ENCODE measurements around the gene APH1B. TPM values are rescaled to one million over a fixed set of nuclear protein-coding genes. Genes with fewer than 3 reads are reported as not detected.

APH1B gene
- polyA plus RNA-seq, 1 experiment = 12.6 TPM

GRCh38 chr15:63251701-63252100 is 25.7 kb upstream of the APH1B start:
- DNase-seq (ENCODE audit: low read depth) = no peak
- Histone ChIP-seq H3K27me3 (ENCODE audit: control insufficient read depth, insufficient read depth, low read length) (no peaks in the 10 kb centered on the region), H3K4me3 (ENCODE audit: low read depth, low read length) (no peak overlapping the region), H3K36me3 (ENCODE audit: control insufficient read depth, insufficient read depth, low read length) (no peaks in the 10 kb centered on the region)
- ChIA-PET POLR2A (no interaction called here), CTCF (no interaction called here)
- no peak for TF ChIP-seq CTCF (IDR thresholded peaks at IDR 0.05; ENCODE audit: insufficient read depth, low read depth, low read length)

GRCh38 chr15:63252292-63252691 is 25.1 kb upstream of the APH1B start:
- CTCF ChIA-PET = no interaction called here

GRCh38 chr15:63254991-63255390 is 22.4 kb upstream of the APH1B start:
- POLR2A ChIA-PET = no interaction called here
- TF ChIP-seq CTCF (IDR thresholded peaks at IDR 0.05; ENCODE audit: insufficient read depth, low read depth, low read length) = no peak
- no peak overlapping the region for H3K4me3 ChIP-seq (ENCODE audit: low read depth, low read length)
- no peaks in the 10 kb centered on the region for H3K27me3 ChIP-seq (ENCODE audit: control insufficient read depth, insufficient read depth, low read length)
- H3K36me3 ChIP-seq (ENCODE audit: control insufficient read depth, insufficient read depth, low read length) = no peaks in the 10 kb centered on the region
- no peak for DNase-seq (ENCODE audit: low read depth)
- CTCF ChIA-PET = no interaction called here

More at GRCh38 chr15:63252292-63252691, 25.1 kb upstream of the APH1B start:
- Histone ChIP-seq H3K4me3 (ENCODE audit: low read depth, low read length) (no peak overlapping the region), H3K27me3 (ENCODE audit: control insufficient read depth, insufficient read depth, low read length) (no peaks in the 10 kb centered on the region), H3K36me3 (ENCODE audit: control insufficient read depth, insufficient read depth, low read length) (no peaks in the 10 kb centered on the region)
- TF ChIP-seq CTCF (IDR thresholded peaks at IDR 0.05; ENCODE audit: insufficient read depth, low read depth, low read length) = no peak
- POLR2A ChIA-PET = no interaction called here
- DNase-seq (ENCODE audit: low read depth) = no peak

- no peak overlapping the region for H3K4me3 ChIP-seq (ENCODE audit: low read depth, low read length)
- ChIA-PET CTCF (interaction anchor here (1.0 kb wide), 1 partner anchor 12 kb away, joined by 3 read pairs; no protein-coding TSS in a partner anchor), POLR2A (no interaction called here)
- no peak for DNase-seq (ENCODE audit: low read depth)
- no peaks in the 10 kb centered on the region for H3K36me3 ChIP-seq (ENCODE audit: control insufficient read depth, insufficient read depth, low read length)
- H3K27me3 ChIP-seq (ENCODE audit: control insufficient read depth, insufficient read depth, low read length) = no peaks in the 10 kb centered on the region
- TF ChIP-seq CTCF (IDR thresholded peaks at IDR 0.05; ENCODE audit: insufficient read depth, low read depth, low read length) = no peak
Observed at GRCh38 chr15:63255489-63255990, 21.9 kb upstream of the APH1B start.

- Histone ChIP-seq H3K27me3 (ENCODE audit: control insufficient read depth, insufficient read depth, low read length) (no peaks in the 10 kb centered on the region), H3K4me3 (ENCODE audit: low read depth, low read length) (no peak overlapping the region), H3K36me3 (ENCODE audit: control insufficient read depth, insufficient read depth, low read length) (no peaks in the 10 kb centered on the region)
- no peak for DNase-seq (ENCODE audit: low read depth)
- ChIA-PET POLR2A (no interaction called here), CTCF (interaction anchor here (1.0 kb wide), 1 partner anchor 11 kb away, joined by 3 read pairs; no protein-coding TSS in a partner anchor)
- no peak for TF ChIP-seq CTCF (IDR thresholded peaks at IDR 0.05; ENCODE audit: insufficient read depth, low read depth, low read length)
Observed at GRCh38 chr15:63256433-63257274, 20.8 kb upstream of the APH1B start.

All from BJ (cell line).